ENCODE data around the gene OR5C1. TPM values are rescaled to one million over a fixed set of nuclear protein-coding genes. Genes with fewer than 3 reads are reported as not detected.

Gene OR5C1
- total and polyA plus RNA-seq, 2 of the 13 experiments (the other 11 are each of a cell fraction or from before 2014, with no cell fraction given): not detected

GRCh38 chr9:122785269-122785668 lies 3.5 kb upstream of the OR5C1 start (continued):
- TF ChIP-seq ZNF710 (CRISPR knock-in tag; IDR thresholded peaks at IDR 0.05; ENCODE audit: borderline replicate concordance) (no peak), ARID3A (IDR thresholded peaks at IDR 0.05; ENCODE audit: low read depth, low read length) (no peak), MAZ (IDR thresholded peaks at IDR 0.05; ENCODE audit: borderline replicate concordance, low read depth, low read length) (no peak), MAZ (CRISPR knock-in tag; IDR thresholded peaks at IDR 0.05; ENCODE audit: low read depth) (no peak), PPARG (CRISPR knock-in tag; conservative IDR thresholded peaks at IDR 0.05) (no peak), MAFF (IDR thresholded peaks at IDR 0.05; ENCODE audit: low read depth, low read length) (no peak)

GRCh38 chr9:122786338-122786737 lies 2.4 kb upstream of the OR5C1 start:
- H3K27me3 ChIP-seq (ENCODE audit: control insufficient read depth in 1 of 2, insufficient read depth in 2 of 2, low read length in 2 of 2): peaks cover 0 to 1% of the 10 kb centered on the region in 2 experiments; a peak in 1 of 5 replicates
- H3K36me3 ChIP-seq (replicated peaks in 1 of 2; ENCODE audit: control insufficient read depth in 1 of 2, insufficient read depth in 2 of 2, low read length in 2 of 2): no peaks in the 10 kb centered on the region
- no peak for FAIRE-seq
- H4K20me1 ChIP-seq (ENCODE audit: insufficient read depth, low read length): no peaks in the 10 kb centered on the region
- H3K9ac ChIP-seq (ENCODE audit: insufficient read depth, low read depth, low read length): no peak overlapping the region
- H3K4me1 ChIP-seq (ENCODE audit: insufficient read depth, low read length): no peaks in the 10 kb centered on the region; the same call in 1 of the 2 replicates
- intact Hi-C loops (cut with micrococcal nuclease; ENCODE audit: unreplicated experiment) (no loop called here), in situ Hi-C loops (cut with HindIII; ENCODE audit: extremely low pct_ligation_motif_present, low pct_unique_long_range_greater_than_20kb) (no loop called here)
- 3% methylated on average over 4 of the region's 4 CpGs for WGBS (ENCODE audit: low lambda C conversion rate)
- no peak overlapping the region for H3K4me3 ChIP-seq (replicated peaks in 1 of 3; ENCODE audit: insufficient read depth in 1 of 3, low read depth in 2 of 3, low read length in 3 of 3)
- DNase-seq (ENCODE audit: low spot score): no peak
- H3K27ac ChIP-seq (ENCODE audit: extremely low read length, insufficient read depth, low read length): no peak overlapping the region
- ChIA-PET POLR2A (no interaction called here), CTCF (ENCODE audit: low intra/inter-chr PET ratio, low total read pairs) (no interaction called here)
- no TSS peak for BruUV-seq (replicated peaks)
- no peak overlapping the region for H3K4me2 ChIP-seq (ENCODE audit: low read depth, low read length)
- H3K9me3 ChIP-seq (ENCODE audit: low read length): no peaks in the 10 kb centered on the region
- no peak overlapping the region for H2AFZ ChIP-seq (ENCODE audit: low read length)
- ATAC-seq: no peak
- no peaks in the 10 kb centered on the region for H3K79me2 ChIP-seq (ENCODE audit: insufficient read depth, low read length)
- TF ChIP-seq ATAD3A (CRISPR knock-in tag; IDR thresholded peaks at IDR 0.05): no peak
- TF ChIP-seq ZNF639 (CRISPR knock-in tag; conservative IDR thresholded peaks at IDR 0.05): no peak
- no peak for TF ChIP-seq SNAPC5 (CRISPR knock-in tag; IDR thresholded peaks at IDR 0.05; ENCODE audit: borderline replicate concordance)
- TF ChIP-seq NFYC (CRISPR knock-in tag; IDR thresholded peaks at IDR 0.05): no peak
- TF ChIP-seq BRD4 (CRISPR knock-in tag; IDR thresholded peaks at IDR 0.05): no peak
- TF ChIP-seq CREBL2 (CRISPR knock-in tag; IDR thresholded peaks at IDR 0.05; ENCODE audit: borderline replicate concordance): no peak
- TF ChIP-seq E2F1 (CRISPR knock-in tag; IDR thresholded peaks at IDR 0.05): no peak
- TF ChIP-seq THRA (CRISPR knock-in tag; IDR thresholded peaks at IDR 0.05; ENCODE audit: borderline replicate concordance): no peak
- TF ChIP-seq ZFP37 (CRISPR knock-in tag; IDR thresholded peaks at IDR 0.05; ENCODE audit: borderline replicate concordance): no peak
